Measurements from ENCODE around the gene TATDN3. TPM values are rescaled to one million over a fixed set of nuclear protein-coding genes. Genes with fewer than 3 reads are reported as not detected.

The TATDN3 gene
- polyA plus RNA-seq, 1 of the 3 experiments (the other 2 are of a cell fraction), result 5.2 TPM

GRCh38 chr1:212749821-212750535 lies 41.7 kb upstream of the TATDN3 start:
- no peaks in the 10 kb centered on the region for H3K36me3 ChIP-seq (replicated peaks in 1 of 2; ENCODE audit: control insufficient read depth in 1 of 2, insufficient read depth in 2 of 2, low read length in 1 of 2)
- no peak overlapping the region for H3K4me2 ChIP-seq
- CTCF ChIA-PET, result interaction anchor here (0.6 to 4.0 kb wide), 44 partner anchors 9 to 787 kb away, joined by 3 to 31 read pairs (median 4); partner anchors contain the start of genes NSL1 and TATDN3
- no peaks in the 10 kb centered on the region for H3K27me3 ChIP-seq (ENCODE audit: insufficient read depth)
- POLR2A ChIA-PET, result interaction anchor here (1.1 kb wide), 1 partner anchor 142 kb away, joined by 3 read pairs; the partner anchor contains the start of gene ATF3
- peaks cover 8% of the 10 kb centered on the region for H3F3A ChIP-seq (replicated peaks; ENCODE audit: insufficient read depth)
- DNase-seq, result peak; percentile 65
- no peak overlapping the region for H3K9ac ChIP-seq
- no peak overlapping the region for H2AFZ ChIP-seq (ENCODE audit: low read depth)
- 62% methylated on average over 4 of the region's 4 CpGs for WGBS (ENCODE audit: low lambda C conversion rate)
- peaks cover 10% of the 10 kb centered on the region; the same call in 1 of the 2 replicates for H3K79me2 ChIP-seq (ENCODE audit: insufficient read depth)
- H3K27ac ChIP-seq (ENCODE audit: low read depth in 2 of 2, low read length in 1 of 2), result no peak overlapping the region
- H3K9me3 ChIP-seq, result no peaks in the 10 kb centered on the region
- H3K4me3 ChIP-seq (ENCODE audit: low read depth in 2 of 2, low read length in 1 of 2), result peak overlapping the region in 1 of 2 experiments; percentile 9; a peak in 1 of 4 replicates
- no peaks in the 10 kb centered on the region for H3K9me2 ChIP-seq
- H3K4me1 ChIP-seq (ENCODE audit: control insufficient read depth in 1 of 2, insufficient read depth in 2 of 2, low read depth in 1 of 2, low read length in 1 of 2), result peaks cover 11 to 13% of the 10 kb centered on the region in 2 experiments; a peak in 3 of 4 replicates
- no peaks in the 10 kb centered on the region for H4K20me1 ChIP-seq (ENCODE audit: insufficient read depth)
- TF ChIP-seq SMC3 (IDR thresholded peaks at IDR 0.05; ENCODE audit: low read depth, low read length), result peak; percentile 53
- TF ChIP-seq CHD2 (IDR thresholded peaks at IDR 0.05; ENCODE audit: low read length, partially characterized antibody), result no peak
- TF ChIP-seq, protein P1, sequence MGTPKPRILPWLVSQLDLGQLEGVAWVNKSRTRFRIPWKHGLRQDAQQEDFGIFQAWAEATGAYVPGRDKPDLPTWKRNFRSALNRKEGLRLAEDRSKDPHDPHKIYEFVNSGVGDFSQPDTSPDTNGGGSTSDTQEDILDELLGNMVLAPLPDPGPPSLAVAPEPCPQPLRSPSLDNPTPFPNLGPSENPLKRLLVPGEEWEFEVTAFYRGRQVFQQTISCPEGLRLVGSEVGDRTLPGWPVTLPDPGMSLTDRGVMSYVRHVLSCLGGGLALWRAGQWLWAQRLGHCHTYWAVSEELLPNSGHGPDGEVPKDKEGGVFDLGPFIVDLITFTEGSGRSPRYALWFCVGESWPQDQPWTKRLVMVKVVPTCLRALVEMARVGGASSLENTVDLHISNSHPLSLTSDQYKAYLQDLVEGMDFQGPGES (IDR thresholded peaks at IDR 0.05; ENCODE audit: low read depth, low read length), result no peak
- no peak for TF ChIP-seq GATA2 (CRISPR knock-in tag; IDR thresholded peaks at IDR 0.05)
- no peak for TF ChIP-seq NFIC (IDR thresholded peaks at IDR 0.05; ENCODE audit: borderline replicate concordance)
- TF ChIP-seq PBX3 (IDR thresholded peaks at IDR 0.05), result no peak
- no peak for TF ChIP-seq RFX5 (IDR thresholded peaks at IDR 0.05; ENCODE audit: low read length)
- TF ChIP-seq YY1 (IDR thresholded peaks at IDR 0.05; ENCODE audit: low read depth), result peak; percentile 47; the same call in 1 of the 2 replicates
- TF ChIP-seq USF1 (IDR thresholded peaks at IDR 0.05; ENCODE audit: borderline replicate concordance, low read depth), result no peak
- no peak for TF ChIP-seq EZH2phosphoT487 (IDR thresholded peaks at IDR 0.05; ENCODE audit: borderline replicate concordance, low read depth)
- TF ChIP-seq ELF1 (IDR thresholded peaks at IDR 0.05), result no peak
- TF ChIP-seq FOXM1 (IDR thresholded peaks at IDR 0.05; ENCODE audit: low read depth), result no peak
- TF ChIP-seq EP300 (IDR thresholded peaks at IDR 0.05; ENCODE audit: borderline replicate concordance in 1 of 2, low read depth in 1 of 2, low read length in 1 of 2), result no peak
- TF ChIP-seq RAD21 (IDR thresholded peaks at IDR 0.05; ENCODE audit: low read length), result peak; percentile 66
- no peak for TF ChIP-seq SIN3A (IDR thresholded peaks at IDR 0.05; ENCODE audit: borderline replicate concordance, low read depth, low read length)
- TF ChIP-seq, protein P2, sequence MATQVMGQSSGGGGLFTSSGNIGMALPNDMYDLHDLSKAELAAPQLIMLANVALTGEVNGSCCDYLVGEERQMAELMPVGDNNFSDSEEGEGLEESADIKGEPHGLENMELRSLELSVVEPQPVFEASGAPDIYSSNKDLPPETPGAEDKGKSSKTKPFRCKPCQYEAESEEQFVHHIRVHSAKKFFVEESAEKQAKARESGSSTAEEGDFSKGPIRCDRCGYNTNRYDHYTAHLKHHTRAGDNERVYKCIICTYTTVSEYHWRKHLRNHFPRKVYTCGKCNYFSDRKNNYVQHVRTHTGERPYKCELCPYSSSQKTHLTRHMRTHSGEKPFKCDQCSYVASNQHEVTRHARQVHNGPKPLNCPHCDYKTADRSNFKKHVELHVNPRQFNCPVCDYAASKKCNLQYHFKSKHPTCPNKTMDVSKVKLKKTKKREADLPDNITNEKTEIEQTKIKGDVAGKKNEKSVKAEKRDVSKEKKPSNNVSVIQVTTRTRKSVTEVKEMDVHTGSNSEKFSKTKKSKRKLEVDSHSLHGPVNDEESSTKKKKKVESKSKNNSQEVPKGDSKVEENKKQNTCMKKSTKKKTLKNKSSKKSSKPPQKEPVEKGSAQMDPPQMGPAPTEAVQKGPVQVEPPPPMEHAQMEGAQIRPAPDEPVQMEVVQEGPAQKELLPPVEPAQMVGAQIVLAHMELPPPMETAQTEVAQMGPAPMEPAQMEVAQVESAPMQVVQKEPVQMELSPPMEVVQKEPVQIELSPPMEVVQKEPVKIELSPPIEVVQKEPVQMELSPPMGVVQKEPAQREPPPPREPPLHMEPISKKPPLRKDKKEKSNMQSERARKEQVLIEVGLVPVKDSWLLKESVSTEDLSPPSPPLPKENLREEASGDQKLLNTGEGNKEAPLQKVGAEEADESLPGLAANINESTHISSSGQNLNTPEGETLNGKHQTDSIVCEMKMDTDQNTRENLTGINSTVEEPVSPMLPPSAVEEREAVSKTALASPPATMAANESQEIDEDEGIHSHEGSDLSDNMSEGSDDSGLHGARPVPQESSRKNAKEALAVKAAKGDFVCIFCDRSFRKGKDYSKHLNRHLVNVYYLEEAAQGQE (IDR thresholded peaks at IDR 0.05; ENCODE audit: low read depth, low read length), result no peak
- no peak for TF ChIP-seq MEF2A (IDR thresholded peaks at IDR 0.05; ENCODE audit: borderline replicate concordance, low read depth)
- no peak for TF ChIP-seq TCF12 (IDR thresholded peaks at IDR 0.05)
- TF ChIP-seq FOSL2 (IDR thresholded peaks at IDR 0.05; ENCODE audit: borderline replicate concordance, low read depth), result no peak
- no peak for TF ChIP-seq TEAD4 (IDR thresholded peaks at IDR 0.05; ENCODE audit: borderline replicate concordance, insufficient read depth)
- TF ChIP-seq CTCF (IDR thresholded peaks at IDR 0.05), result peak; percentile 86
- TF ChIP-seq, protein P3, sequence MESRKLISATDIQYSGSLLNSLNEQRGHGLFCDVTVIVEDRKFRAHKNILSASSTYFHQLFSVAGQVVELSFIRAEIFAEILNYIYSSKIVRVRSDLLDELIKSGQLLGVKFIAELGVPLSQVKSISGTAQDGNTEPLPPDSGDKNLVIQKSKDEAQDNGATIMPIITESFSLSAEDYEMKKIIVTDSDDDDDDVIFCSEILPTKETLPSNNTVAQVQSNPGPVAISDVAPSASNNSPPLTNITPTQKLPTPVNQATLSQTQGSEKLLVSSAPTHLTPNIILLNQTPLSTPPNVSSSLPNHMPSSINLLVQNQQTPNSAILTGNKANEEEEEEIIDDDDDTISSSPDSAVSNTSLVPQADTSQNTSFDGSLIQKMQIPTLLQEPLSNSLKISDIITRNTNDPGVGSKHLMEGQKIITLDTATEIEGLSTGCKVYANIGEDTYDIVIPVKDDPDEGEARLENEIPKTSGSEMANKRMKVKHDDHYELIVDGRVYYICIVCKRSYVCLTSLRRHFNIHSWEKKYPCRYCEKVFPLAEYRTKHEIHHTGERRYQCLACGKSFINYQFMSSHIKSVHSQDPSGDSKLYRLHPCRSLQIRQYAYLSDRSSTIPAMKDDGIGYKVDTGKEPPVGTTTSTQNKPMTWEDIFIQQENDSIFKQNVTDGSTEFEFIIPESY (IDR thresholded peaks at IDR 0.05; ENCODE audit: borderline replicate concordance, low read depth), result no peak
